Activated CD8-positive, alpha-beta memory T cell treated with anti-CD3 and anti-CD28 coated beads for 1 hour (primary cell): ENCODE results near the gene LMNTD1.
"Not testable (repeated sequence)": the region's sequence is repeated elsewhere in the genome, so short reads cannot be mapped to it uniquely, and the experiment has no call there.

Source experiments
- DNase-seq, 2 donors: peaks; one replicate each; pipeline ENCODE4 v3.0.0-alpha.2; 2020; ENCODE audit warnings: low read depth in 1 of 2; ENCODE audit errors: extremely low read depth in 1 of 2

LMNTD1 gene

DNA sequence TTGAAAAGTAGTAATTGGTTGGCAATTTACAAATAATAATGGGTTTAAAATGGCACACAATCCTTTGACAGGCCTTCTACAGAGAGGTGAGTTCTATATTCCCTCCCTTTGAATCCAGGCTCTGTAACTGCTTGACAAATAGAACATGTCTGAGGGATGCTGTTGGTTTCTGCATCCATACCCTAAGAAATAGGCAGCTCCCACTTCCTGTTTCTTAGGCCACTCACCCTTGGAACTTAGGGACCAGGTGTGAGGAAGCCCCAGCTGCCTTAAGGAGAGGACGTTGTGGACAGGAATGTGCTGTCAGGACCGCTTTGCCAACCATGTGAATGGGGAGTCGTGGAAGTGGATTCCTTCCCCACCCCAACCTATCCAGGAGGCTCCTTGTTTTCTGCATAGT lies 59.4 kb downstream of the LMNTD1 start:
- DNase-seq, result no peak

- DNase-seq, result no peak
Observed at GRCh38 chr12:25491396-25492325, 61.4 kb downstream of the LMNTD1 start.

GRCh38 chr12:25488956-25489870 lies 63.9 kb downstream of the LMNTD1 start:
- DNase-seq, result not testable (repeated sequence)

- no peak for DNase-seq
Observed at GRCh38 chr12:25482625-25483024, 70.5 kb downstream of the LMNTD1 start.

- DNase-seq, result no peak
Observed at GRCh38 chr12:25480145-25480544, 72.9 kb downstream of the LMNTD1 start.

- DNase-seq, result no peak
Observed at GRCh38 chr12:25477217-25477616, 75.9 kb downstream of the LMNTD1 start.

DNA sequence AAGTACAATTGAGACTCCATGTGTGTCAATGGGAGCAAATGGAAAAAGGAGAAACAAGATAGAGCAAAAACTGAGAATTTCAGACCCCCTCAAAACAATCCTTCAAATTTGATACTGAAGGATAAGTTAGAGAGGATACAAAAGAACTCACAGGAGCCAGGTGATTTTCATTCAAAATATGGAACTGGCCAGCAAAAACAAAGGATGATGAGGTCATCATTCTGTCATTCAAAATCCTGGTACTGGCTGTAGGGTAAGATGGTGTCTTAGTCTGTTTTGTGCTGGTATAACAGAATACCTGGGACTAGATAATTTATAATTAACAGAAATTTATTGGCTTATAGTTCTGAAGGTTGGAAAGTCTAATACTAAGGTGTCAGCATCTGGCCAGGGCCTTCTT lies 80.6 kb downstream of the LMNTD1 start:
- no peak for DNase-seq

- DNase-seq, result no peak
Observed at GRCh38 chr12:25469861-25470260, 83.2 kb downstream of the LMNTD1 start.

GRCh38 chr12:25469368-25469767 lies 83.7 kb downstream of the LMNTD1 start:
- DNase-seq, result no peak

GRCh38 chr12:25463521-25463920 lies 89.6 kb downstream of the LMNTD1 start:
- DNase-seq, result no peak

- no peak for DNase-seq
Observed at GRCh38 chr12:25463005-25463404, 90.1 kb downstream of the LMNTD1 start.

GRCh38 chr12:25459541-25459951 lies 93.5 kb downstream of the LMNTD1 start:
- no peak for DNase-seq

DNA sequence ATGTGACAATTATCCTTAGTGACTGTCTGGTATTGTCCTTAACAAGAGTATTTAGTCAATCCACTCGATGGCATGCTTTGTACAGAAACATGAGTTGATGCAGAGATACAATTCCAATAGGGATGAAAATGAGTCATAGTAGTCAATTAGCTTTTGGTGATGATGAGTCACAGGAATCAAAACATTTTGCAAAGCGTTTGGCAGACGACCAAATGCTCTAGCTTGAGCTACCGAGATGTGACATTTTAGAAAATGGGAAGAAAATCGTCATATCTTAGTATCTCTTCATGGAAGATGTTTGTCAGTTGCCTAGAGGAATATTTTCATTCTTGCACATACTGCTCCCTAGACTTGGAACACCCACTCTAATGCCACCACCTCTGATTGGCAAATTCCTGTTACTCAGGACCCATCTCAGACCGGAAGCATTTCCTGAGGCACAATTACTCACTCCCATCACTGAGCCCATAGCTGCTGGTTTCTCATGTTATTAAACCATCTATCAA lies 95.0 kb downstream of the LMNTD1 start:
- DNase-seq, result no peak

- no peak for DNase-seq
Observed at GRCh38 chr12:25456474-25456873, 96.6 kb downstream of the LMNTD1 start.

GRCh38 chr12:25455696-25456095 lies 97.4 kb downstream of the LMNTD1 start:
- DNase-seq, result no peak

DNA sequence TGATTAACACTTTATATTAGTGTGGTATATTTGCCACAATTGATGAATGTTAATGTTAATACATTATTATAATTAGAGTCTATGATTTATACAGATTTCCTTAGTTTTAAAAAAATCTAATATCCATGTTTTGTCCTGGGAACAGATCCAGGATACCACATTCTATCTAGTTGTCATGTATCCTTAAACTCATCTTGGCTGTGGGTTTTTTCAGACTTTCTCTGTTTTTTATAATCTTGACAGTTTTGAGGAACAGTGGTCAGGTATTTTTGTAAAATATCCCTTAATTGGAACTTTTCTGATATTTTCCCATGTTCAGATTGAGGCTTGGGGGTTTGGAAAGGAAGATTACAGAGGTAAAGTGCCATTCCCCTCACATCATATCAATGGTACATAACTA lies 104.1 kb downstream of the LMNTD1 start:
- DNase-seq, result no peak

GRCh38 chr12:25447046-25447445 lies 106.0 kb downstream of the LMNTD1 start:
- DNase-seq, result no peak

GRCh38 chr12:25438638-25439037 lies 114.4 kb downstream of the LMNTD1 start:
- DNase-seq, result no peak

DNA sequence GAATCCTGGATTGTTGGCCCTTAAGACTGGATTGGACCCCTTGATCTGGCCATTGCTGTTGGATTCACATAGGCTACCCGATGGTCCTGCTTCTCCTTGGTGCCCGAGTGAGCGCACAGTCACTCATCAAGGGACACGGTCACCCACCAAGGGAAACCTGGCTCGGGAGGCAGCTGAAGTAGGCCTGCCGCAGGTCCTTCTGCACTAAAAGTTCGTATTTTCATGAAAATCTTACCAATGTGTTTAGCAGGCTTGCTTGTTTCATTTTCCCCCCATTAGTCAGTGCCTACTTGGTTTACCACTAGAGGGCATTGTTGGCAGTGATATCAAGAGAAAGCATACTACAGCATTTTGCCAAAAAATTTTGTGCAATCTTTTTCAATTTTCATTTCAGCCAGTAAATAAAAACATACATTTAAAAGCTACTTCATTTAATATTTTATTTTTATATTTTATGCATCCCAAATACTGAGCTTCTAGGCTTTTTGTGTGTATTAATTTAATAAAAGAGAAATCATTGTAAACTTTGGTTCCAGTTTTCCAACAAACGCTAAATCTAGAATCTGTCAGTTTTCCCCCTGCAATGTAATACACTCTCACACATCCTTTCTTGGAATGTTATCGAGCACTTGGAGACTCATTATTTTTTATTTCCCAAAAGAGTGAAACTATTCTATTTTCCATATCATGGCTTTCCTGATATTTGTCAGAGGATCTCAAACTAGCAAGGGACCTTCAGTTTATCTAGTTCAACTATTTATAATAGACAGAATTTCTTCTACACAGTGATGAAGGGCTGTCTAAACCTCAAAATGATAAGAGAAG lies 116.7 kb downstream of the LMNTD1 start:
- no peak for DNase-seq

DNA sequence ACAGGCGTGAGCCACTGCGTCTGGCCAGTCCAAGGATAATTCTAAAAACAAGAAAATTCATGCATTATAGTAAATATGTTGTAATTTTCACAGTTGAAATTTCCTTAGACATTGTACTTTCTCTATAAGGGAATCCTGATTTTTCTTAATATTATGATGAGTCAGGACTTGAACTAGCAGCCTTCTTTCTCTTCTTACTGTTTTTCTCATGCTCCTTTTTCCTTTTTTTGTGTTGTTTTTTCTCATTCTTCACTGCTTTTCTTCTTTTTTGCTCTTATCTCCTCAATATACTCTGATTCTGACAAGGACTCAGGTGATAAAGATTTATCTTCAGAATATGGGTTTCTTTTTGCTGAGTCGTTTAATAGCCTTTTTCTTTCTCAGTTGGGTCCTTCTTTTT lies 117.7 kb downstream of the LMNTD1 start:
- no peak for DNase-seq

- DNase-seq, result no peak
Observed at GRCh38 chr12:25434515-25434914, 118.6 kb downstream of the LMNTD1 start.
